ENCODE data around the gene SLC29A1.

DNA sequence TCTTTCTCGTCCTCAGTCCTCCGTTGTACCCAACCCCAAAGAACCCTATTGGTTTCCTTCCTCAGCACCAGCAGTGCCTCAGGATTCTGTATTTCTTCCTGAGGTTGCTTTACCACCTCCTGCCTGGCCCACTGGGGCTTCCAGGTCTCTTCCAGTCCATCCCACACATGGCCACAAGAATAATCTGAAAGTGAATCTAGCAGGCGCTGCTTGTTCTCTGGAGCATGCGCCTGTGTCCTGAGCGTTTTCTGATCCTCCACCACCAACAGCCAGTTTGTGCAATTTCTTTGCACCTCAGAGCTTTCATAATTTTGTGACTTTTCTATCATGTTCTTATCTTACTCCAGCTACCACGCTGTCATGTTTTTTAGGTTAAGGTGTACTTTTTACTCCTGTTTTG, 11.9 kb downstream of the SLC29A1 start:
- TF ChIP-seq, protein P1, sequence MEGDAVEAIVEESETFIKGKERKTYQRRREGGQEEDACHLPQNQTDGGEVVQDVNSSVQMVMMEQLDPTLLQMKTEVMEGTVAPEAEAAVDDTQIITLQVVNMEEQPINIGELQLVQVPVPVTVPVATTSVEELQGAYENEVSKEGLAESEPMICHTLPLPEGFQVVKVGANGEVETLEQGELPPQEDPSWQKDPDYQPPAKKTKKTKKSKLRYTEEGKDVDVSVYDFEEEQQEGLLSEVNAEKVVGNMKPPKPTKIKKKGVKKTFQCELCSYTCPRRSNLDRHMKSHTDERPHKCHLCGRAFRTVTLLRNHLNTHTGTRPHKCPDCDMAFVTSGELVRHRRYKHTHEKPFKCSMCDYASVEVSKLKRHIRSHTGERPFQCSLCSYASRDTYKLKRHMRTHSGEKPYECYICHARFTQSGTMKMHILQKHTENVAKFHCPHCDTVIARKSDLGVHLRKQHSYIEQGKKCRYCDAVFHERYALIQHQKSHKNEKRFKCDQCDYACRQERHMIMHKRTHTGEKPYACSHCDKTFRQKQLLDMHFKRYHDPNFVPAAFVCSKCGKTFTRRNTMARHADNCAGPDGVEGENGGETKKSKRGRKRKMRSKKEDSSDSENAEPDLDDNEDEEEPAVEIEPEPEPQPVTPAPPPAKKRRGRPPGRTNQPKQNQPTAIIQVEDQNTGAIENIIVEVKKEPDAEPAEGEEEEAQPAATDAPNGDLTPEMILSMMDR (IDR thresholded peaks at IDR 0.05), result no peak
- TF ChIP-seq POLR2A (IDR thresholded peaks at IDR 0.05; ENCODE audit: low read length) (no peak), POLR2AphosphoS2 (conservative IDR thresholded peaks at IDR 0.05; ENCODE audit: low read length) (no peak), CHD4 (IDR thresholded peaks at IDR 0.05; ENCODE audit: borderline replicate concordance) (no peak), BHLHE40 (IDR thresholded peaks at IDR 0.05; ENCODE audit: low read depth, low read length) (no peak), ESRRA (IDR thresholded peaks at IDR 0.05; ENCODE audit: borderline replicate concordance, low read length) (no peak), ZFP36 (IDR thresholded peaks at IDR 0.05; ENCODE audit: borderline replicate concordance, partially characterized antibody) (no peak), TFCP2L1 (CRISPR knock-in tag; IDR thresholded peaks at IDR 0.05) (no peak)
- TF ChIP-seq, protein P2, sequence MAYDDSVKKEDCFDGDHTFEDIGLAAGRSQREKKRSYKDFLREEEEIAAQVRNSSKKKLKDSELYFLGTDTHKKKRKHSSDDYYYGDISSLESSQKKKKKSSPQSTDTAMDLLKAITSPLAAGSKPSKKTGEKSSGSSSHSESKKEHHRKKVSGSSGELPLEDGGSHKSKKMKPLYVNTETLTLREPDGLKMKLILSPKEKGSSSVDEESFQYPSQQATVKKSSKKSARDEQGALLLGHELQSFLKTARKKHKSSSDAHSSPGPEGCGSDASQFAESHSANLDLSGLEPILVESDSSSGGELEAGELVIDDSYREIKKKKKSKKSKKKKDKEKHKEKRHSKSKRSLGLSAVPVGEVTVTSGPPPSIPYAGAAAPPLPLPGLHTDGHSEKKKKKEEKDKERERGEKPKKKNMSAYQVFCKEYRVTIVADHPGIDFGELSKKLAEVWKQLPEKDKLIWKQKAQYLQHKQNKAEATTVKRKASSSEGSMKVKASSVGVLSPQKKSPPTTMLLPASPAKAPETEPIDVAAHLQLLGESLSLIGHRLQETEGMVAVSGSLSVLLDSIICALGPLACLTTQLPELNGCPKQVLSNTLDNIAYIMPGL (CRISPR knock-in tag; IDR thresholded peaks at IDR 0.05; ENCODE audit: borderline replicate concordance), result no peak
- TF ChIP-seq, protein P3, sequence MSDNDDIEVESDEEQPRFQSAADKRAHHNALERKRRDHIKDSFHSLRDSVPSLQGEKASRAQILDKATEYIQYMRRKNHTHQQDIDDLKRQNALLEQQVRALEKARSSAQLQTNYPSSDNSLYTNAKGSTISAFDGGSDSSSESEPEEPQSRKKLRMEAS (IDR thresholded peaks at IDR 0.05), result no peak
